HG02973 (cell line): Measurements from ENCODE around the gene DCBLD2.
"Not testable (repeated sequence)": the region's sequence is repeated elsewhere in the genome, so short reads cannot be mapped to it uniquely, and the experiment has no call there.

Experiments used
- ATAC-seq: cut with Tn5 transposase; IDR thresholded peaks from one replicate; pipeline ENCODE4 v1.9.1; 2021; ENCODE audit warnings: moderate library complexity; ENCODE audit not compliant: unreplicated experiment

Gene DCBLD2

GRCh38 chr3:98843266-98843959 lies 58.1 kb downstream of the DCBLD2 start:
- no peak for ATAC-seq

GRCh38 chr3:98839846-98840245 lies 61.6 kb downstream of the DCBLD2 start:
- no peak for ATAC-seq

GRCh38 chr3:98831060-98831459 lies 70.4 kb downstream of the DCBLD2 start:
- ATAC-seq: not testable (repeated sequence)

GRCh38 chr3:98829246-98829832 lies 72.2 kb downstream of the DCBLD2 start:
- ATAC-seq: no peak

- no peak for ATAC-seq
Observed at GRCh38 chr3:98827221-98827920, 74.1 kb downstream of the DCBLD2 start.

- ATAC-seq: no peak
Observed at GRCh38 chr3:98826126-98826525, 75.4 kb downstream of the DCBLD2 start.

- no peak for ATAC-seq
Observed at GRCh38 chr3:98824256-98824655, 77.2 kb downstream of the DCBLD2 start.

GRCh38 chr3:98823791-98824190 lies 77.7 kb downstream of the DCBLD2 start:
- no peak for ATAC-seq

GRCh38 chr3:98821063-98821462 lies 80.4 kb downstream of the DCBLD2 start:
- no peak for ATAC-seq

- ATAC-seq: peak; percentile 85
Observed at GRCh38 chr3:98817547-98818041, 83.9 kb downstream of the DCBLD2 start.

- ATAC-seq: no peak
Observed at GRCh38 chr3:98814817-98815420, 86.6 kb downstream of the DCBLD2 start.

- no peak for ATAC-seq
Observed at GRCh38 chr3:98812851-98813374, 88.6 kb downstream of the DCBLD2 start.

GRCh38 chr3:98811048-98811447 lies 90.4 kb downstream of the DCBLD2 start:
- no peak for ATAC-seq

GRCh38 chr3:98809557-98809956 lies 91.9 kb downstream of the DCBLD2 start:
- no peak for ATAC-seq

GRCh38 chr3:98808071-98808470 lies 93.4 kb downstream of the DCBLD2 start:
- no peak for ATAC-seq

- ATAC-seq: no peak
Observed at GRCh38 chr3:98807561-98807960, 93.9 kb downstream of the DCBLD2 start.

- ATAC-seq: no peak
Observed at GRCh38 chr3:98807011-98807410, 94.5 kb downstream of the DCBLD2 start.

- ATAC-seq: no peak
Observed at GRCh38 chr3:98806521-98806920, 95.0 kb downstream of the DCBLD2 start.

- ATAC-seq: no peak
Observed at GRCh38 chr3:98805571-98805970, 95.9 kb downstream of the DCBLD2 start.

GRCh38 chr3:98801043-98801747 lies 100.3 kb downstream of the DCBLD2 start:
- ATAC-seq: no peak

GRCh38 chr3:98800401-98800800 lies 101.1 kb downstream of the DCBLD2 start:
- ATAC-seq: no peak
